H9 (cell line): ENCODE results near the gene SLX4IP. TPM values are rescaled to one million over a fixed set of nuclear protein-coding genes. Genes with fewer than 3 reads are reported as not detected.

Experiments
- DNase-seq: peaks from one replicate; pipeline ENCODE4 v3.0.0-alpha.2; 2017
- H2AFZ ChIP-seq: one replicate; pipeline ENCODE4 v1.6.1; 2013; ENCODE audit warnings: mild to moderate bottlenecking, low read length, control low read depth, moderate library complexity
- H2AK5ac ChIP-seq: 2 replicates; pipeline ENCODE4 v1.6.1; 2013; ENCODE audit warnings: low read length, control low read depth, mixed read lengths; ENCODE audit not compliant: insufficient read length
- H2BK120ac ChIP-seq: one replicate; pipeline ENCODE4 v1.6.1; 2013; ENCODE audit warnings: low read depth, mild to moderate bottlenecking, low read length, control low read depth, inconsistent platforms; ENCODE audit not compliant: poor library complexity, severe bottlenecking
- H2BK12ac ChIP-seq: 2 replicates; pipeline ENCODE4 v1.6.1; 2013; ENCODE audit warnings: low read length, control low read depth, mixed read lengths, low read depth; ENCODE audit not compliant: insufficient read length
- H2BK15ac ChIP-seq: 2 replicates; pipeline ENCODE4 v1.6.1; 2013; ENCODE audit warnings: low read depth, low read length, control low read depth
- H2BK20ac ChIP-seq: one replicate; pipeline ENCODE4 v1.6.1; 2013; ENCODE audit warnings: low read depth, mild to moderate bottlenecking, low read length, control low read depth, inconsistent platforms; ENCODE audit not compliant: poor library complexity, severe bottlenecking
- H2BK5ac ChIP-seq: 2 replicates; pipeline ENCODE4 v1.6.1; 2013; ENCODE audit warnings: low read length, control low read depth, mixed read lengths; ENCODE audit not compliant: insufficient read length
- H3K14ac ChIP-seq: 2 replicates; pipeline ENCODE4 v1.6.1; 2013; ENCODE audit warnings: low read length, control low read depth; ENCODE audit not compliant: insufficient read depth
- H3K18ac ChIP-seq: 2 replicates; pipeline ENCODE4 v1.6.1; 2013; ENCODE audit warnings: low read depth, mild to moderate bottlenecking, mixed read lengths, low read length, control low read depth; ENCODE audit not compliant: insufficient read length
- H3K23ac ChIP-seq: 2 replicates; pipeline ENCODE4 v1.6.1; 2013; ENCODE audit warnings: low read length, control low read depth, mixed read lengths, low read depth; ENCODE audit not compliant: insufficient read length
- H3K23me2 ChIP-seq: 2 replicates; pipeline ENCODE4 v1.6.1; 2013; ENCODE audit warnings: low read depth, mild to moderate bottlenecking, mixed read lengths, low read length, control low read depth; ENCODE audit not compliant: insufficient read length, poor library complexity, severe bottlenecking
- H3K27ac ChIP-seq: 2 replicates; pipeline ENCODE4 v1.5.1; 2013; ENCODE audit warnings: low read length, control low read depth, mixed read lengths, low read depth; ENCODE audit not compliant: insufficient read length
- H3K27me3 ChIP-seq: 2 replicates; pipeline ENCODE4 v1.6.1; 2013; ENCODE audit warnings: low read length, control low read depth, inconsistent platforms; ENCODE audit not compliant: insufficient read depth
- H3K4ac ChIP-seq: 2 replicates; pipeline ENCODE4 v1.6.1; 2013; ENCODE audit warnings: low read depth, mild to moderate bottlenecking, control low read depth, inconsistent platforms, low read length, moderate library complexity
- H3K4me1 ChIP-seq: 2 replicates; pipeline ENCODE4 v1.6.1; 2013; ENCODE audit warnings: low read length, control low read depth, inconsistent platforms; ENCODE audit not compliant: insufficient read depth
- H3K4me2 ChIP-seq: 2 replicates; pipeline ENCODE4 v1.6.1; 2013; ENCODE audit warnings: low read length, control low read depth, mixed read lengths; ENCODE audit not compliant: insufficient read length, insufficient read depth
- H3K56ac ChIP-seq: 2 replicates; pipeline ENCODE4 v1.6.1; 2013; ENCODE audit warnings: low read depth, mild to moderate bottlenecking, mixed read lengths, low read length, control low read depth; ENCODE audit not compliant: insufficient read length
- H3K79me1 ChIP-seq: 2 replicates; pipeline ENCODE4 v1.6.1; 2013; ENCODE audit warnings: low read depth, mild to moderate bottlenecking, moderate library complexity, low read length, control low read depth, inconsistent platforms; ENCODE audit not compliant: insufficient read depth, poor library complexity, severe bottlenecking
- H3K79me2 ChIP-seq: 2 replicates; pipeline ENCODE4 v1.6.1; 2013; ENCODE audit warnings: low read length, control low read depth, inconsistent platforms; ENCODE audit not compliant: insufficient read depth
- H3K9ac ChIP-seq: 2 replicates; pipeline ENCODE4 v1.6.1; 2013; ENCODE audit warnings: low read length, control low read depth, mixed read lengths; ENCODE audit not compliant: insufficient read length; ENCODE audit errors: extremely low read depth
- H3K9me3 ChIP-seq: one replicate; pipeline ENCODE4 v1.6.1; 2013; ENCODE audit warnings: low read depth, low read length, inconsistent platforms; ENCODE audit not compliant: control insufficient read depth
- H3T11ph ChIP-seq: one replicate; pipeline ENCODE4 v1.6.1; 2013; ENCODE audit warnings: mild to moderate bottlenecking, low read length, control low read depth, inconsistent platforms
- H4K20me1 ChIP-seq: one replicate; pipeline ENCODE4 v1.6.1; 2013; ENCODE audit not compliant: control insufficient read depth, insufficient read length, insufficient read depth
- H4K5ac ChIP-seq: 2 replicates; pipeline ENCODE4 v1.6.1; 2013; ENCODE audit warnings: low read depth, mild to moderate bottlenecking, mixed read lengths, low read length, control low read depth; ENCODE audit not compliant: insufficient read length
- H4K8ac ChIP-seq: replicated peaks from 2 replicates; pipeline ENCODE4 v1.6.1; 2013; ENCODE audit warnings: low read length, control low read depth, mixed read lengths, low read depth; ENCODE audit not compliant: insufficient read length
- H4K91ac ChIP-seq: 2 replicates; pipeline ENCODE4 v1.6.1; 2013; ENCODE audit warnings: low read depth, mild to moderate bottlenecking, moderate library complexity, mixed read lengths, low read length, control low read depth; ENCODE audit not compliant: insufficient read length
- H3K27ac Mint-ChIP-seq, 3 experiments: 2 replicates in 2 of 3; 3 replicates in 1 of 3; pipeline ENCODE4 v1.8.0; 2020 to 2021; ENCODE audit warnings: mixed read lengths in 3 of 3, mild to moderate bottlenecking in 1 of 3, moderate library complexity in 1 of 3
- H3K27me3 Mint-ChIP-seq: 2 replicates; pipeline ENCODE4 v1.8.0; 2021; ENCODE audit warnings: low read depth, mild to moderate bottlenecking, moderate library complexity, mixed read lengths
- H3K36me3 Mint-ChIP-seq, 3 experiments: 2 replicates in 2 of 3; 3 replicates in 1 of 3; pipeline ENCODE4 v1.8.0; 2020 to 2021; ENCODE audit warnings: low read depth in 3 of 3, mixed read lengths in 3 of 3; ENCODE audit not compliant: insufficient read depth in 1 of 3
- H3K4me1 Mint-ChIP-seq, 2 experiments: 2 replicates each; pipeline ENCODE4 v1.8.0; 2020; ENCODE audit warnings: mixed read lengths in 2 of 2
- H3K4me3 Mint-ChIP-seq, 2 experiments: 2 replicates in 1 of 2; 3 replicates in 1 of 2; pipeline ENCODE4 v1.8.0; 2020 to 2021; ENCODE audit warnings: mild to moderate bottlenecking in 2 of 2, mixed read lengths in 2 of 2, moderate library complexity in 1 of 2
- H3K9me3 Mint-ChIP-seq, 2 experiments: 2 replicates in 1 of 2; 3 replicates in 1 of 2; pipeline ENCODE4 v1.8.0; 2020; ENCODE audit warnings: mild to moderate bottlenecking in 2 of 2, mixed read lengths in 2 of 2, moderate library complexity in 1 of 2
- CTCF ChIP-seq: fragments of 200-600 bp; sonication (generic); conservative IDR thresholded peaks from 3 replicates; pipeline ENCODE4 v1.8.0; 2021; ENCODE audit warnings: antibody characterized with exemption, mild to moderate bottlenecking
- WGBS: extraction: QIAGEN DNeasy Blood & Tissue Kit; methylation state at CpG from one replicate; pipeline ENCODE4 v1.1.7; 2013; ENCODE audit warnings: missing lambda C conversion rate, low lambda C conversion rate, mixed read lengths; ENCODE audit not compliant: insufficient read length; ENCODE audit errors: extremely low coverage; 5-methylcytosine and 5-hydroxymethylcytosine counted together
- total RNA-seq: library from RNA; stranded (reverse); gene quantifications from 2 replicates; pipeline ENCODE4 v1.2.1, GENCODE V29; 2021

Gene SLX4IP
- total RNA-seq, 1 experiment from 2014 or later: 7.9 TPM

- no peak for DNase-seq
These were observed 11.4 kb upstream of the SLX4IP start for GRCh38 chr20:10423735-10424134.

More at GRCh38 chr20:10423735-10424134, 11.4 kb upstream of the SLX4IP start:
- no peaks in the 10 kb centered on the region for H3K27me3 ChIP-seq
- no peak overlapping the region for H2BK12ac ChIP-seq
- no peak overlapping the region for H2BK20ac ChIP-seq
- no peak overlapping the region for H2BK15ac ChIP-seq
- TF ChIP-seq CTCF: no peak
- H3K4me1 Mint-ChIP-seq: peaks cover under 1 to 8% of the 10 kb centered on the region in 2 experiments; a peak in 3 of 4 replicates
- no peaks in the 10 kb centered on the region for H3K23me2 ChIP-seq
- no peak overlapping the region for H4K5ac ChIP-seq
- no peak overlapping the region for H2AK5ac ChIP-seq
- no peak overlapping the region for H3K4me2 ChIP-seq
- WGBS: no CpG with 5 or more reads among the region's 2 CpGs
- H3K4ac ChIP-seq: no peak overlapping the region
- H3K36me3 Mint-ChIP-seq: peaks cover 13 to 15% (median 14%) of the 10 kb centered on the region in 3 experiments
- no peak overlapping the region for H3K4me3 Mint-ChIP-seq
- no peak overlapping the region for H2BK5ac ChIP-seq
- H3T11ph ChIP-seq: no peak overlapping the region
- no peak overlapping the region for H3K14ac ChIP-seq
- H3K23ac ChIP-seq: no peak overlapping the region
- no peaks in the 10 kb centered on the region for H3K27me3 Mint-ChIP-seq
- no peaks in the 10 kb centered on the region for H3K9me3 Mint-ChIP-seq
- no peak overlapping the region for H3K27ac ChIP-seq
- peaks cover 11% of the 10 kb centered on the region for H3K79me1 ChIP-seq
- H3K56ac ChIP-seq: no peak overlapping the region
- no peaks in the 10 kb centered on the region; the same call in 1 of the 2 replicates for H3K79me2 ChIP-seq
- no peak overlapping the region for H3K9ac ChIP-seq
- no peak overlapping the region for H4K91ac ChIP-seq
- no peak overlapping the region for H2BK120ac ChIP-seq
- no peak overlapping the region for H3K27ac Mint-ChIP-seq
- no peaks in the 10 kb centered on the region for H3K4me1 ChIP-seq
- no peaks in the 10 kb centered on the region for H3K9me3 ChIP-seq
- no peak overlapping the region for H4K8ac ChIP-seq
- no peaks in the 10 kb centered on the region for H4K20me1 ChIP-seq
- H2AFZ ChIP-seq: no peak overlapping the region
- H3K18ac ChIP-seq: no peak overlapping the region
